Peyer's patch (tissue), 4 donors: ENCODE results near the gene NETO1.

Source experiments
- POLR2A ChIP-seq, 2 donors: fragments of 450-650 bp; IDR thresholded peaks; one replicate each; pipeline ENCODE4 v1.5.1; 2017; ENCODE audit warnings: antibody characterized with exemption in 2 of 2, mild to moderate bottlenecking in 2 of 2, moderate library complexity in 2 of 2
- TF ChIP-seq, protein P1 (sequence below), 6 experiments: fragments of 450-650 bp in 4 of 6; fragments of 200-600 bp in 2 of 6; sonication (generic) in 1 of 6; IDR thresholded peaks; one replicate each; pipeline ENCODE4 v1.5.1; 2017 to 2019; ENCODE audit warnings: antibody characterized with exemption in 6 of 6, mild to moderate bottlenecking in 3 of 6, moderate library complexity in 1 of 6

- TF ChIP-seq, protein P1, sequence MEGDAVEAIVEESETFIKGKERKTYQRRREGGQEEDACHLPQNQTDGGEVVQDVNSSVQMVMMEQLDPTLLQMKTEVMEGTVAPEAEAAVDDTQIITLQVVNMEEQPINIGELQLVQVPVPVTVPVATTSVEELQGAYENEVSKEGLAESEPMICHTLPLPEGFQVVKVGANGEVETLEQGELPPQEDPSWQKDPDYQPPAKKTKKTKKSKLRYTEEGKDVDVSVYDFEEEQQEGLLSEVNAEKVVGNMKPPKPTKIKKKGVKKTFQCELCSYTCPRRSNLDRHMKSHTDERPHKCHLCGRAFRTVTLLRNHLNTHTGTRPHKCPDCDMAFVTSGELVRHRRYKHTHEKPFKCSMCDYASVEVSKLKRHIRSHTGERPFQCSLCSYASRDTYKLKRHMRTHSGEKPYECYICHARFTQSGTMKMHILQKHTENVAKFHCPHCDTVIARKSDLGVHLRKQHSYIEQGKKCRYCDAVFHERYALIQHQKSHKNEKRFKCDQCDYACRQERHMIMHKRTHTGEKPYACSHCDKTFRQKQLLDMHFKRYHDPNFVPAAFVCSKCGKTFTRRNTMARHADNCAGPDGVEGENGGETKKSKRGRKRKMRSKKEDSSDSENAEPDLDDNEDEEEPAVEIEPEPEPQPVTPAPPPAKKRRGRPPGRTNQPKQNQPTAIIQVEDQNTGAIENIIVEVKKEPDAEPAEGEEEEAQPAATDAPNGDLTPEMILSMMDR (IDR thresholded peaks at IDR 0.05) = no peak
- no peak for TF ChIP-seq POLR2A (IDR thresholded peaks at IDR 0.05)
Observed at GRCh38 chr18:72863754-72864153, 4.0 kb downstream of the NETO1 start.
